ENCODE measurements around the gene CHRNB4.

GRCh38 chr15:78635346-78635745 is 5.7 kb downstream of the CHRNB4 start:
- no peak for TF ChIP-seq JUND (IDR thresholded peaks at IDR 0.05)
- TF ChIP-seq, protein P1, sequence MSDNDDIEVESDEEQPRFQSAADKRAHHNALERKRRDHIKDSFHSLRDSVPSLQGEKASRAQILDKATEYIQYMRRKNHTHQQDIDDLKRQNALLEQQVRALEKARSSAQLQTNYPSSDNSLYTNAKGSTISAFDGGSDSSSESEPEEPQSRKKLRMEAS (IDR thresholded peaks at IDR 0.05), result no peak
- TF ChIP-seq, protein P2, sequence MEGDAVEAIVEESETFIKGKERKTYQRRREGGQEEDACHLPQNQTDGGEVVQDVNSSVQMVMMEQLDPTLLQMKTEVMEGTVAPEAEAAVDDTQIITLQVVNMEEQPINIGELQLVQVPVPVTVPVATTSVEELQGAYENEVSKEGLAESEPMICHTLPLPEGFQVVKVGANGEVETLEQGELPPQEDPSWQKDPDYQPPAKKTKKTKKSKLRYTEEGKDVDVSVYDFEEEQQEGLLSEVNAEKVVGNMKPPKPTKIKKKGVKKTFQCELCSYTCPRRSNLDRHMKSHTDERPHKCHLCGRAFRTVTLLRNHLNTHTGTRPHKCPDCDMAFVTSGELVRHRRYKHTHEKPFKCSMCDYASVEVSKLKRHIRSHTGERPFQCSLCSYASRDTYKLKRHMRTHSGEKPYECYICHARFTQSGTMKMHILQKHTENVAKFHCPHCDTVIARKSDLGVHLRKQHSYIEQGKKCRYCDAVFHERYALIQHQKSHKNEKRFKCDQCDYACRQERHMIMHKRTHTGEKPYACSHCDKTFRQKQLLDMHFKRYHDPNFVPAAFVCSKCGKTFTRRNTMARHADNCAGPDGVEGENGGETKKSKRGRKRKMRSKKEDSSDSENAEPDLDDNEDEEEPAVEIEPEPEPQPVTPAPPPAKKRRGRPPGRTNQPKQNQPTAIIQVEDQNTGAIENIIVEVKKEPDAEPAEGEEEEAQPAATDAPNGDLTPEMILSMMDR (IDR thresholded peaks at IDR 0.05; ENCODE audit: low read depth, low read length, missing input control), result no peak
- TF ChIP-seq TAF1 (conservative IDR thresholded peaks at IDR 0.05), result no peak
- TF ChIP-seq, protein P3, sequence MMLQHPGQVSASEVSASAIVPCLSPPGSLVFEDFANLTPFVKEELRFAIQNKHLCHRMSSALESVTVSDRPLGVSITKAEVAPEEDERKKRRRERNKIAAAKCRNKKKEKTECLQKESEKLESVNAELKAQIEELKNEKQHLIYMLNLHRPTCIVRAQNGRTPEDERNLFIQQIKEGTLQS (IDR thresholded peaks at IDR 0.05), result no peak
